ENCODE results near the gene RFC5.
"Not testable (repeated sequence)": the region's sequence is repeated elsewhere in the genome, so short reads cannot be mapped to it uniquely, and the experiment has no call there.

Gene RFC5

DNA sequence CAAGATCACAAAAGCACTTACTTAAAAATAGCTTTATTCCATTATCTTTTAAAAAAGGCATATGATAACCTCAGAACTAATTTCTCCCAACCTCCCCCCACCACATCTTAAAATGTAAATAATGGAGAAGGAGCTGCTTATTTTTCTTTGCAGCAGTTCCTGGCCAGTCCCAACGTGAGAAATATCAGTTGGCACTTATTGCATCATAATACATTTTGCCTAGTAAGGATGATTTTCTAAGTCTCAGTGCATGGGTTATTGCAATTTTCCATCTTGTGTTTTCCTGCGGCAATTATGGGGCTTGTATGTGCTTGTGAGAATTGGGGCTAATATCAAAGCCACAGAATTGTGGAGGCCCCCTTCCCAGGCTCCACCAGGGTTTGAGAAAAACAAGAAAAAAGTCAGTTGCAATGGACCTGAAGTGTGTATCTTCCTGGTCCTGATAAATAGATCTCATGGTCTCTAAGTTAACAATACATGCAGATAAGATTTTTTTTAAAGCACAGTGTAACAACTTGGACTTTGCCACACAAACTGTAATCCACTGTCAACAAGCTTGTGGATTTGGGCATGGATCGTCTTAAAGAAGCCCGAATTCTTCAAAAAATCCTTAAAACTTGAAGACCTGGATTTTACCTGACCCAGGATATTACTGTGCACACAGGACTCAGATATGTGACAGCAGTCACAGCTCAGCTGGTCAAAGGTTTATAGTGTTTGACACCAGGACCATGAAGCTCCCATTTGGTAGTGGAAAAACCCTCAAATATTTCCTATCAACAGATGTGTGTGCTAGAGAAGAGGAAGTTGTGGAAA, 47.3 kb downstream of the RFC5 start:
- peaks cover 28% of the 10 kb centered on the region for H3K36me3 Mint-ChIP-seq (ENCODE audit: low read depth)
- peak overlapping the region; percentile 87 for H3K4me3 Mint-ChIP-seq
- H3K27ac Mint-ChIP-seq, result peak overlapping the region; percentile 69
- no peak for DNase-seq
- H3K27me3 Mint-ChIP-seq, result peaks cover 9% of the 10 kb centered on the region
- peaks cover 59% of the 10 kb centered on the region for H3K4me1 Mint-ChIP-seq (ENCODE audit: low read depth)
- H3K9me3 Mint-ChIP-seq, result no peaks in the 10 kb centered on the region

DNA sequence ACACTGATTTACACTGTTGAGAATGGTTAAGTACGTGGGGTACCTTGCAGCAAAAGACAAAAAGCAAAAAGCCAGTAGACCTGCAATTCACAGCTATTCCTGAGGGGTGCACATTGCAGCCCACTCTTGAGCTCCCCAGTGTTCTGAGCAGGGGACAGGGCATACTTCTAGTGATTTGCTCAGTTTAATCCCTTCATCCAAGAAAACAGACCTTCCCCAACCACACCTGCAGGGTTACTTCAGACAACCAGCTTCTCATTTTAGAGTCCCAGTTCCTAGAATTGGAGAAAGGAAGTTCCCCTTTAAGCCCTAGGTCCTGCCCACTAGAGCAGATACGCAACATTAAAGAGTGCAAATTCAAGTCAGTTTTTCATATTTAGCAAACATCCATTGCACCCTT, 48.1 kb downstream of the RFC5 start:
- Mint-ChIP-seq H3K9me3 (no peaks in the 10 kb centered on the region), H3K27me3 (peaks cover 10% of the 10 kb centered on the region), H3K4me1 (ENCODE audit: low read depth) (peaks cover 52% of the 10 kb centered on the region), H3K4me3 (peak overlapping the region; percentile 87), H3K36me3 (ENCODE audit: low read depth) (peaks cover 23% of the 10 kb centered on the region), H3K27ac (peak overlapping the region; percentile 64)
- DNase-seq, result no peak

GRCh38 chr12:118065380-118065779, 48.9 kb downstream of the RFC5 start:
- DNase-seq, result no peak
- H3K4me1 Mint-ChIP-seq (ENCODE audit: low read depth), result peaks cover 45% of the 10 kb centered on the region
- H3K4me3 Mint-ChIP-seq, result no peak overlapping the region
- no peak overlapping the region for H3K27ac Mint-ChIP-seq
- no peaks in the 10 kb centered on the region for H3K9me3 Mint-ChIP-seq
- H3K36me3 Mint-ChIP-seq (ENCODE audit: low read depth), result peaks cover 16% of the 10 kb centered on the region
- H3K27me3 Mint-ChIP-seq, result peaks cover 10% of the 10 kb centered on the region

DNA sequence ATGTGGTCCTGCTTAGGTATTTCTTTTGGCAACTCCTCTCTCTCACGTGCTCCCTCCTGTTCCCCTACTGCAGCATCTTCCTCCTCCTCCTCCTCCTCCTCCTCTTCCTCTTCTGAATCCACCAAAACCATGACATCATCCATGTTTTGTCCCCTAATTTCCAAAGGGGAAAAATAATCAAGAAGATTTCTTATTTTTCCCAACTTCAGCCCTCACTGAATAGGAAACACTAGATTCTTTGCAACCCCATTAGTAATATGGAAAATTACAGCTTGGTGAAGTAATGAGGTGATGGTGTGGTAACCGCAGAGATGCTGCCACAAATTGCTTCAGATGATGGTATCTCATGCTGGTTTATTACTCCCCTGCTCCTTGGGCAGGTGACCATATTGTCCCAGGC, 51.9 kb downstream of the RFC5 start:
- DNase-seq, result no peak
- Mint-ChIP-seq H3K9me3 (no peaks in the 10 kb centered on the region), H3K27me3 (peaks cover 10% of the 10 kb centered on the region), H3K36me3 (ENCODE audit: low read depth) (peaks cover 3% of the 10 kb centered on the region), H3K4me1 (ENCODE audit: low read depth) (peaks cover 32% of the 10 kb centered on the region), H3K27ac (peak overlapping the region; percentile 14), H3K4me3 (no peak overlapping the region)

DNA sequence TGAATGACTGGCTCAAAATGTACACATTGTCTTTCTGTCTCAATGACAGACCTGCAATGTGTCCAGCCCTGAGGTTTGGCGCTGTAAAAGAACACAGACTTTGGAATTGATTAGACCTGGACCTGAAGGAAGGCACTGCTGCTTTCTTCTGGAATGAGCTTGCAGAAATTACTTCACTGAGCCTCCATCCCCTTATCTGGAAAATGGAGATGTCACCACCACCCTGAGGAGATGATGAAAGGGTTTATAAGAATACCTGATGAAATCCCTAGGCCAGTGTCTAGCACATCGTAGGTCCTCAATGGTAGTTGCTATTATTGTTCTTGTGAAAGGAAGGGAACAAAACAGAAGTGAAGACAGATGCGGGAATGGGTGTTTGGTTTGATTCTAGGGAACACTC, 54.1 kb downstream of the RFC5 start:
- H3K4me1 Mint-ChIP-seq (ENCODE audit: low read depth), result peaks cover 10% of the 10 kb centered on the region
- H3K27me3 Mint-ChIP-seq, result peaks cover 10% of the 10 kb centered on the region
- no peaks in the 10 kb centered on the region for H3K9me3 Mint-ChIP-seq
- H3K27ac Mint-ChIP-seq, result no peak overlapping the region
- DNase-seq, result no peak
- H3K4me3 Mint-ChIP-seq, result no peak overlapping the region
- no peaks in the 10 kb centered on the region for H3K36me3 Mint-ChIP-seq (ENCODE audit: low read depth)

GRCh38 chr12:118073768-118074167, 57.3 kb downstream of the RFC5 start:
- peaks cover 1% of the 10 kb centered on the region for H3K4me1 Mint-ChIP-seq (ENCODE audit: low read depth)
- no peak overlapping the region for H3K4me3 Mint-ChIP-seq
- no peak overlapping the region for H3K27ac Mint-ChIP-seq
- no peak for DNase-seq
- H3K9me3 Mint-ChIP-seq, result no peaks in the 10 kb centered on the region
- H3K36me3 Mint-ChIP-seq (ENCODE audit: low read depth), result no peaks in the 10 kb centered on the region
- H3K27me3 Mint-ChIP-seq, result peaks cover 2% of the 10 kb centered on the region

- not testable (repeated sequence) for H3K9me3 Mint-ChIP-seq
Observed at GRCh38 chr12:118081521-118081920, 65.0 kb downstream of the RFC5 start.

More at GRCh38 chr12:118081521-118081920, 65.0 kb downstream of the RFC5 start:
- H3K27me3 Mint-ChIP-seq; DNase-seq; H3K36me3 Mint-ChIP-seq (ENCODE audit: low read depth); H3K27ac Mint-ChIP-seq; H3K4me1 Mint-ChIP-seq (ENCODE audit: low read depth); H3K4me3 Mint-ChIP-seq: not testable (repeated sequence)

All from activated T-cell treated with anti-CD3 and anti-CD28 coated beads, Interleukin-2, amount 50 U/mL, for 24 hours (primary cell).